HG03159 (cell line): ENCODE results near the gene TAF10.

Experiments used
- ATAC-seq: cut with Tn5 transposase; IDR thresholded peaks from one replicate; pipeline ENCODE4 v1.9.1; 2021; ENCODE audit warnings: mild to moderate bottlenecking, moderate library complexity; ENCODE audit not compliant: unreplicated experiment

The TAF10 gene

DNA sequence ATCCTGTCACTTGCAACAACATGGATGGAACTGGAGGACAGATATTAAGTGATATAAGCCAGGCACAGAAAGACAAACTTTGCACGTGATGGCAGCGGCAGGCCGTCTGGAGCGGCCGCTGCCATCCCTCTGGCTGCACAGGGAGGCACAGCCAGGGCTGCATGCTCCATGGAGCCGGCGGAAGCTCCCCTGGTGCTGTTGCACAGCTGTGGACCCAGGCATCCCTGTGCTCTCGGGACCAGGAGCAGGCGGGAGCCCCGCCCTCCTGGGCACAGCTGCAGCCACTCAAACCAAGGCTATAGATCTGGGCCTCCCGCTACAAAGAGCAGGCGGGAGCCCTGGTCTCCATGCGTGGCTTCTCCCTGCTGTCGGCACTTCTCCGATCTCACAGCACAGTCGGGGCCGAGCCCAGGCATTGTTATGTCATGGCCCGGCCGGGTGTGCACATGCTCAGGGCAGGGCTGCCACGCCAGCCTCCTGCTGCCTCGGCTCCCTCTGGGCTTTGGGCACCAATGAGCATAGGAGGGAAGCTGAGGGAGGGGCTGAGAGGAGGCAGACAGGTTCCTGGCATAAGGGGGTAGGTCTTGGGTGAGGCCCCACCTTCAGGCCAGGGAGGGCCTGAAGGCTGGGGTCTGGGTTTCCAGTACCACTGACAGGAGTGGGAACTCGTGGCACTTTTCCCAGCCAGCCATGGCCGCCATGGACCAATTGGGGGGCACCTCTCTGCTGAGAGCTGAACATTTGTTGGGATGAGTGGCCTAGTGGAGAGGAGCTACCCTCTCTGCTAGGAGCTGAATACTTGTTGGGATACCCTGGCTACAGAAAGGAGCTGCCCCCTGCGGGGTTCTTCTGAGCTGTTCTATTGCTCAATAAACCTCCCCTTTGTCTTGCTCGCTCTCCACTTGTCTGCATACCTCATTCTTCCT, 25.3 kb downstream of the TAF10 start:
- no peak for ATAC-seq

GRCh38 chr11:6584528-6584927, 27.5 kb downstream of the TAF10 start:
- ATAC-seq = no peak

- ATAC-seq = no peak
Observed at GRCh38 chr11:6583584-6583983, 28.4 kb downstream of the TAF10 start.

DNA sequence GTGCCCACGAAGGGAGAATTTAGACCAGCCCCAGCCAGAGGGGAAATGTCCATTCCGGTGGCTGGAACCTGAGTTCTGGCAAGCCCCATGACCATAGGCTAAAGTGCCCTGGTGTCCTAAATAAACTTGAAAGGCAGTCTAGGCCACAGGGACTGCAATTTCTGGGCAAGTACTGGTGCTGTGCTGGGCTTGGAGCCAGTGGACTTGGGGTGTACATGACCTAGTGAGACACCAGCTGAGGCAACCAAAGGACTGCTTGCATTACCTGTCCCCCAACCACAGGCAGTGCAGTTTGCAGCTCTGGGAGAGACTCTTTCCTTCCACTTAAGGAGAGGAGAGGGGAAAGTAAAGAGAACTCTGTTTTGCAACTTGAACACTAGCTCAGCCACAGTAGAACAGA, 32.3 kb downstream of the TAF10 start:
- no peak for ATAC-seq

DNA sequence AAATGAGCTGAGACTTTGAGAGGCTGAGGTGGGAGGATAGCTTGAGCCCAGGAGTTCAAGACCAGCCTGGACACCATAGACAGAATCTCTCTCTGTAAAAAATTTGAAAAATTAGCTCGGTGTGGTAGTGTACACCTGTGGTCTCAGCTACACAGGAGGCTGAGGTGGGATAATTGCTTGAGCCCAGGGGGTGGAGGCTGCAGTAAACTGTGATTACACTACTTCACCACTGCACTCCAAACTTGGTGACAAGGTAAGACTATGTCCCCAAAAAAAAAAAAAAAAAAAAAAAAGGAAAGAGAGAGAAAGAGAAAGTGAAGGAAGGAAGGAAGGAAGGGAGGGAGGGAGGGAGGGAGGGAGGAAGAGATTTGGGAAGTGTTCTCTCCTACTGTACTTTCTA, 33.9 kb downstream of the TAF10 start:
- ATAC-seq = no peak

DNA sequence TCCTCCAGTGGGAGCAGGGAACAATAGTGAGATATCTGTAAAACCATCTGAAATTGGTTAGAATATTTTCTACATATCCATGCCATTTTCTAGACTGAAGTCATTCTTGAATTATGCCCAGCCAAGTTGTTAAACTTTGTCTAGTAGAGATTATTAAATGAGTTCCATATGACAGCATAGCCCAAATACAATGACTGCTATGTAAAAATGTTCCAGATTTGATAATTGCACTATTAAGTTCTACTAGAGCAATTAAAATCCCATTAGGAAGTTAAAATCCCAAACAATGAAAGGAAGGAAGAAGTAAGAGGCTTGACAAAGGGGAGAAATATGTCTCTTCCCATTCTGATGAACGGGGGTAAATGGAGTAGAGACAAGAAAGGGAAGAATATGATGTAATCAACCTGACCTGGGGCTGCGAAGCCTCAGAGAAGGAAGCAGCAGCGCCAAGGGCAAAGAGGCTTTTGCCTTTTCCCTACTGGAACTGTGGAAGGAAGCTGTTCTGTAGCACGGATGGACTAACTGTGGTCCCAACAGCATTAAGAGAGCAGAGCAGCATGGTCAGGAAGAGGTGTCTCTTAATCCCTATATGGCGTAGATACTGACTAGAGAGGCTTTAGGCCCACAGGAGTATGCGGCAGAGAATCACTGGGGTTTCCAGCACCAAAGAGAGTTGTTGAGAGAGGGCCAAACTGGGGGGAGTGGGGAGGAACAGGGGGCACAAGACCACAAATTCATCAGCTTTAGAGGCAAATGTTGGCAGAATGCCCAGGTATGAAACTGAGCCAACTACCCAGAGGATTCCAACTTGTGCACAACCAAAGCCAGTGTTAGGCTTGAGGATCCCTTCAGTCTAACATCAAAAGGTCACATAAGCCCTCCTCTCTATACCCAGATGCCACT, 35.3 kb downstream of the TAF10 start:
- ATAC-seq = no peak

GRCh38 chr11:6574816-6575715, 37.0 kb downstream of the TAF10 start:
- no peak for ATAC-seq

DNA sequence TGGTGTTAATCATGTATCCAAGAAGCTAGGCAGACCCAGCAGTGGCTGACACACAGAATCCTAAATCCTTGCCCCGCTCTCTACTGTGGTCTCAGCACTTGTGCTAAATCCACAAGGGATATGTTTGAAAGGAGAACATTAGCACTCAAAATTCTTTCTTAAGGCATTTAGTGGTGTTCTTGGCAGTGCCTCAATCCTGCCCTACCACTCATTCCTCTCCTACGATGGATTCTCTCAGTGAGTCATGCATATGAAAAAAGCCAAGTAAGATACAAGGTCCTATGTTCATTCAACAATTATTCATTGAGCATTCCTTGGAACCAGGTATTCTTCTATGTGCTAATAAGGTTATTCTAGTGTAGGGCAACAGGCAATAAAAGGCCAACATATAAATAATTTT, 39.8 kb downstream of the TAF10 start:
- no peak for ATAC-seq

DNA sequence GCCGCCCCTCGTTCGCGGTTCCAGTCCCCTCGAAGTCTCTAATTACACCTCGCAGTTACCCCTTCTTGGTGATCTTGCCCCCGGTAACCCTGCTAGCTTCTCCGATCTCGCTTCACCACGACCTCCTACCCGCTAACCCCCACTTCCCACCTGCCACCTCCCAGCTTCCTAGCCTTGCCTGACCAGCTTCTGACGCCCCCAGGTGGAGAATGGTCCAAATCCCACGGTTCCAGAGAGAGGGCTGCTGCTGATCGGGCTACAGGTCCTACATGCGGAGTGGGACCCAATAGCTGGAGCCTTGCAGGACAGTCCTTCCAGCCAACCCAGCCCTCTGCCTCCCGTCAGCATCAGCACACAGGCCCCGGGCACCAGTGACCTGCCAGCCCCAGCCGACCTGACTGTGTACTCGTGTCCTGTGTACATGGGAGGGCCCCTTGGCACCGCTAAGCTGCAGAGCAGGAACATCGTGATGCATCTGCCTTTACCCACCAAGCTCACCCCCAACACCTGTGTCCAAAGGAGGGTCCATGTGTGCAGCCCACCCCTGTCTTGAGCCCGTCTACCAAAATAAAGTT, 40.5 kb downstream of the TAF10 start:
- ATAC-seq = no peak

DNA sequence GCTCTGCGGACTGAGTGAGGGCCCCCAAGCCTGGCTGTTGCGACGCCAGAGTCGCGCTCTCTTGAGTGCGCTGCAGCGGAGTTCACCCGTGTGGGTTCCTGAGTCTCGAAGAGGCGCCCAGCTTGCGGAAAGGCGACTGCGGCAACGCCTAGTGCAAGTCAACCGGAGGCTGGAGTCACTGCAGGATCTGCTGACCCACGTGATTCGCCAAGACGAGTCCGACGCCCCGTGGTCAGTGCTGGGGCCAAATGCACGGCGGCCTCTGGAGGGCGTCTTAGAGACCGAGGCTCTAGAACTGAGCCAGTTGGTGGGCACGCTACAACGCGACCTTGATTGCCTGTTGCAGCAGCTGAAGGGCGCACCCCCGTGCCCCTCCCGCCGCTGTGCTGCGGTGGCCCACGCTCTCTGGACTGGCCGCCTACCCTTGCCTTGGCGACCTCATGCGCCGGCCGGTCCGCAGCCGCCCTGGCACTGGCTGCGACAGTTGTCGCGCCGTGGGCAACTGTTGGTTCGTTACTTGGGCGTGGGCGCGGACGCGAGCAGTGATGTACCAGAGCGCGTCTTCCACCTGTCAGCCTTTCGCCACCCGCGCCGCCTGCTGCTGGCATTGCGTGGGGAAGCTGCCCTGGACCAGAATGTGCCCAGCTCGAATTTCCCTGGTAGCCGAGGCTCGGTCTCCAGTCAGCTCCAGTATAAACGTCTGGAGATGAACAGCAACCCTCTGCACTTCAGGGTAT, 41.2 kb downstream of the TAF10 start:
- ATAC-seq = no peak

DNA sequence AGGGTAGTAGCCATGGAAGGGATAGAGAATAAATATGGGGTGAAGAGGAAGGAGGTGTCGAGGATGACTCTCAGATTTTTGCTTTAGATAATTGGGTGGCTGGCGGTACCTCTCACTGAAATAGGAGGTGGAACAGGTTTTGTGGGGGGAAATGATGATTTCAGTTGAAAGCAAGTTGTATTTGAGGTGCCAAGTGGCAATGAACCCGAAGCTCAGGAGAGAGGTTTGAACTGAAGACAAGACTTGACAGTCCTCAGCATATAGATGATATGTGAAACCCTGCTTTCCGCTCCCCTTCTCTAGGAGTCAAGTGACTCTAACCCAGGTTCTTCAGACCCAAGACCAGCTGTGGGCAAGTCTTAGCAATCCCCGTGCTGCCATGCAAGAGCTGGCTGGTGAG, 42.3 kb downstream of the TAF10 start:
- ATAC-seq = no peak

DNA sequence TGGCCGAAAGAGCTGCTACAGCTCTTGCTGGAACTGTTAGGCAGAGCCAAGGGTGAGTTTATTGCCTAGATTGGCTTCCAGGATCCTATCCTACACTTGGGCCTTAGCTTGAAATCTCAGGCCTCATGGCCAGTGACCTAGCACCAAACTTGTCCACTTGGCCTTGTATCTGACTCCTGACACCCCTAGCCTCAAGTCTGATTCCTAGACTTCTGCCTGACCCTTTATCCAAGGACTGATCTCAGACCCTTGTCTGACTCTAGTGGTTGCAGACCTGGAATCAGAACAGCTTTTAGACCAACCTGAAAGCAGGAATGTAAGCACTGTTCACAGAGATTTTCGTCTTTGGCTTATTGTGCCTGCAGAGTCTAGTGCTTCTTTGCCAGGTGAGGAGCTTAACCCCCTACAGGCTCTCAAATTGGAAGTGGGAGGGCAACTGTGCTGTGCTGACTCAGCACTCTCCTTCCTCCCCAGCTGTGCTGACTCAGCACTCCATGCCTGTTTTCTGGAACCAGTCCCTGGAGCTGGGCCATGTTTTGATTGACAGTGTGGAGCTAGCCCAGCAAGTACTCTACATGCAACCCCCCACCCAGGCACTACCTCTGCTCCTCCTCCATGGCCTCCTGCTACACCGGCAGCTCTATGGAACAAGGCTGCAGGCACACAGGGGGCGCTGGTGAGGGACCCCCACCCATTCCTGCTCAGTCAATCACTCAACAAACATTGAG, 43.7 kb downstream of the TAF10 start:
- ATAC-seq = no peak

GRCh38 chr11:6567371-6567745, 44.7 kb downstream of the TAF10 start:
- ATAC-seq = no peak

DNA sequence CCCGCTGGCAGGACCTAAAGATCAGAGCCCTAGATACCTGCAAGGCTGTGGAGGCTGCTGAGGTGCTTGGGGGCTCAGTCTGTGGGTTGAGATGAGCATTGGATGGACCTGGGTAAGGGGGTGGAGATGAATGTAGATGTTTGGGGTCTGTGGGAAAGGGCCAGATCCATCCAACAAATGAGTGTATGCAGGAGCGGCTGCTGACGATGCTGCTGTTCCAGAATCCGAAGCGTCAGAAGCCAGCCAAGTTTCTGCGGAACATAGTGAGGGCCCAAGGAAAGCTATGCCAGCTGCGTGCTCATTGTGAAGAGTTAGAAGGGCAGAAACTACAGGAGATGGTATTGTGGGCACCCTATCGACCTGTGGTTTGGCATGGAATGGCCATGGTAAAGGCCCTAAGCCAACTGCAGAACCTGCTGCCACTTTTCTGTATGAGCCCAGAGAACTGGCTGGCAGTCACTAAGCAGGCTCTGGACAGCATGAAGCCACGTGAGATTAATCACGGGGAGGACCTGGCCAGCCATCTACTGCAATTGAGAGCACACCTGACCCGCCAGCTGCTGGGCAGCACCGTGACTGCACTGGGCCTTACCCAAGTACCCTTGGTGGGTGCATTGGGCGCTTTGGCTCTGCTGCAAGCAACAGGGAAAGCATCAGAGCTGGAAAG, 45.2 kb downstream of the TAF10 start:
- no peak for ATAC-seq

GRCh38 chr11:6565988-6566703, 45.9 kb downstream of the TAF10 start:
- no peak for ATAC-seq

GRCh38 chr11:6565325-6565724, 46.7 kb downstream of the TAF10 start:
- ATAC-seq = no peak

GRCh38 chr11:6563667-6564066, 48.3 kb downstream of the TAF10 start:
- ATAC-seq = no peak

- no peak for ATAC-seq
Observed at GRCh38 chr11:6563121-6563619, 48.8 kb downstream of the TAF10 start.
